Left kidney (tissue), 2 donors: ENCODE measurements around the gene TRPC6. TPM values are rescaled to one million over a fixed set of nuclear protein-coding genes. Genes with fewer than 3 reads are reported as not detected.
"Not testable (repeated sequence)": the region's sequence is repeated elsewhere in the genome, so short reads cannot be mapped to it uniquely, and the experiment has no call there.

Experiments used
- DNase-seq: peaks from one replicate; pipeline ENCODE4 v3.0.0-alpha.2; 2013
- polyA plus RNA-seq: library from polyadenylated mRNA; unstranded; fragments of 120-200 nt; gene quantifications from one replicate; pipeline ENCODE4 v1.2.1, GENCODE V29; 2013; ENCODE audit not compliant: insufficient read length

The TRPC6 gene
- polyA plus RNA-seq, 1 donor: 10.2 TPM

DNA sequence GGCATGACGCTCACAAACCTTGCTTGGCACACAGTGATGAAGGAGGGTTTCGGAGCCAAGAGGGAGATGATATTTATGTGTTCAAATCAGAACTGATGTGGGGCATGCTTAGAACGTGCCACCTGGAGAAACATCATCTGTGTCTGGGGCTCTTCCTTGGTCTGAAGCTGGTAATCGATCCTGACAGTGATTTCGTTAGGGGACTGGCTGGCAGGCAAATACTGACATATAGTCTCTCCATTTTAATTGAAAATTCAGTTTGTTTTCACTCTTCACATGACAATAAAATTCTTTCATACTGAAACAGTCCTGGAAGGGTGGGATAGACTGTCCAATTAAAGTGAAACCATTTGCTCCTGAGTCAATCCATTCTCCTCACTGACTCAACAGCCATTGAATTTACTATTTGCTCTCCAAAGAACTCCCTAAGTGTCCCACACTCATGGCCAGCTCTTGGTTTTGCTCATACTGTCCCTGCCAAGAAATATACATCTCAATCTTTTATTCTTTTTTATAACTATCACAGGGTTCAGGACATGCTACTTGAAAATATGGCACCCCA, 134.8 kb downstream of the TRPC6 start:
- no peak for DNase-seq

DNA sequence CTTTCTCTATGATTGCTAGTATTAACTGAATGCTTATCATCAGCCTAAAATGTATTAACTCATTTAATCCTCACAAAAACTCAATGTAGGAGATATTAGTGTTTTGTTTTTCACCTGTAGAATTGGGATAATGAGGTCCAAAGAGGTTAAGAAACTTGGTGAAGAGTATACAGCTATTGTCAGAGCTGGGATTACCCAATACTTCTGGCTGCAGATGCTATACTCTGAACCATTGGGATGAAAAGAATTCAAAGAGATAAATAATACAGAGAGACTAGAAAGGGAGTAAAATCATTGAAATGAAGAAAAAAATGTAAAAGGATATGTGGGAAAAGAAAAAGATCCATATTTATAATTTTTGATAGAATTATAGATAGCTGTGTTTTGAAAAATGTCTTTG, 137.1 kb downstream of the TRPC6 start:
- no peak for DNase-seq

DNA sequence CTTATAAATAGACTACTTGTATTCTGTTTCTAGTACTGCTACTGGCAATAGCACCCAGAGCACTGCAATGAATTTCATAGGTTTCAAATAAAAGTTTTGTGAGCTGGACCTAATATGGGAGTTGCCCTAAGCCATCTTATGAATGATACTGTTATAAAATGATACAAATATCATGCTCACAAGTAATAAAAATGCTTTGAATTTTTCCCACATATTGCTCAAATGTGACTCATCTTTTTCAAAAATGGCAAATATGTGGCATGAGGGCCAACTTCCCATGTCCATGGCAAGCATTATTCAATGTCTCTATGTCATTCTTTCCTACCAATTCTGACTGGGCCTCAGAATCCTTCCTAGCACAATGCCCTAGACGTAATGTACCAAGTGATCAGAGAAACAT, 137.6 kb downstream of the TRPC6 start:
- no peak for DNase-seq

DNA sequence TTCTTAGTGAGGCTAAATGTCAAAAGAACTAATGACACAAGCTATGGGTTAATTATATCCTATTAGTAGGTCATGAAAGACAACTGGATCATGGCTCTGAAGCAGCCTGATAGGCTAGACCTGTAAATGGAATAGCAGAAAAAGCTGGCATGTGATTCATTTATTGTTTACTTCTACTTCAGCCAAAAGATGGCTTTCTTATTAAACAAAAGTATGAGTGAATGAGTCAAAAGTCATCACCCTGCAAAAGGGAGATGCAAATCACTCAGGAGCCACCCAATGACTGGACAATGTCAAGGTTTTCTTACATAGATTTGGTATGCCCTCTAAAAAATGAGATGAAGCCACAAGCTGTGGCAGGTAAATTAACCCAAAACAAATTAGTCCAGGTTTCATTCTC, 138.0 kb downstream of the TRPC6 start:
- no peak for DNase-seq

DNA sequence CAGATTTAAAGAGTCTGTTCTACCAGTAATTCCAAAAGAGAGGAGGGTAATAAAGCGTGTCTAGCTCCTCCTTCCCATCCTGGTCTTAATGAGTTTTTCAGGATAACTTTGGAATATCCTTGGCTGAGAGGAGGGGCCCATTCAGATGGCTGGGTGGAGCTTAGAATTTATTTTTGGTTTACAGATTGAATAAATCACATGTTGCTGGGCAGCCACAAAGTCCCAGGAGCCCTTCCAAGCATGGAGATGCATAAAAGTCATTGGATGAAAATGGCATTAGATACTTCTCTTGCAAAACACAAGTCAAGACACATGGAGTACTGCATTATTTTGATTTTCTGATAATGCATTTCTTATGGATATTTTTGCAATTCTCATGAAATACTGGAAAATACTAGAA, 139.0 kb downstream of the TRPC6 start:
- no peak for DNase-seq

DNA sequence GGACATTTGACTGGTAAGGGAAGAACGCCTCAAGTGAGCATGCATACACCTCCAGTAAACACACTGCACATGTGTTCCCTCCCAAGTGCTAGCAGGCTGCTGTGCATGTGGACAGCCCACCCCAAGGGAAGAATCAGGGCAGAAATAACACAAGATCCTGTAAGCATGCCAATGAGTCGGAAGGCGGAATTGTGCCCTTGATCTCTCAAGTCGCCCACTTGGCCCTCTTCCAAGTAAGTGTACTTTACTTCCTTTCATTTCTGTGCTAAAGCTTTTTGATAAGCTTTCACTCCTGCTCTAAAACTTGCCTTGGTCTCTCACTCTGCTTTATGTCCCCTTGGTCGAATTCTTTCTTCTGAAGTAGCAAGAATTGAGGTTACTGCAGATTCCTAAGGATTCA, 139.6 kb downstream of the TRPC6 start:
- peak; percentile 28 for DNase-seq

DNA sequence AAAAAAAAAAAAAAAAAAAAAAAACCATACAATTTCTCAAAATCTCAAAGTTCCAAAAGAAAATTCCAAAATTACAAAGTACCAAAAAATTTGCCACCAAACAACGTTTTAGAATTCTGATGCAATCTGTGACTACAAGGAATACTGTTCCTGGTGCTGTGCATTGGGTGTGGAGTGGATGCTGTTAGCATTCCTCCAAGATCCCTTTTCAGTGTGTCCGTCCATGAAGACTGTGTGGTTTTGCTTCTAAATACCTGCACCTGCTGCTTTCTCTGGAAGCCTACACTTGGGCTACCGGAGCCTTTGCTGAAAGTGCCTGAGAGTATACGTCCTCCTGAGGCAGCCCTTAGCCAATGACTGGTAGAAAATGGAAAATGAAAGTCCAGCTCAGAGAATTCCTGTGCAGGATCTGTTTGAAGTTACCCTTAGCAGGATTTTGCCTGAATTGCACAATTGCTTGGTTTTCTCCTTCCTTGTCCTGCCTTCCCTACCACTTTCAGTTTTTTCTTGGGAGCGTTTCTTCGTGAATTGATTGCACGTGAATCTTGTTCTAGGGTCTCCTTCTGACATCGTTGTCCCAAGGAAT, 140.8 kb downstream of the TRPC6 start:
- DNase-seq: no peak

DNA sequence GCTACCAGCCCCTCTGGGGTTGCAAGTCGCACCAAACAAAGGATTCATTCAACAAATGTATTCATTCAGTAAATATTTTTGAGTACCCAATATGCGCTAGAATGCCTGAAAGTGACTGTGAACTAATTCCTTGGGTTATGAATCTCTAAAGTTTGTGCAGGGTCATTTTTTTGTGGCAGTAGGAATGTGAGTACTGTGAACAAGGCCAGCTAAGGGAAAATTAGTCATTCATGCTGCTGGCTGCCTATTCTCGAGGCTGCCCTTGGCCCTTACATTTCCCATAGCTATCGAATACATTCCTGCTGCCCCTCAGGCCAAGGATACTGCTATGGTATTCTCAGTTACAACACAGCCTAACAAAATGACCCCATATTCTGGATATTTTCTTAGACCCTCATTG, 141.6 kb downstream of the TRPC6 start:
- DNase-seq: no peak

DNA sequence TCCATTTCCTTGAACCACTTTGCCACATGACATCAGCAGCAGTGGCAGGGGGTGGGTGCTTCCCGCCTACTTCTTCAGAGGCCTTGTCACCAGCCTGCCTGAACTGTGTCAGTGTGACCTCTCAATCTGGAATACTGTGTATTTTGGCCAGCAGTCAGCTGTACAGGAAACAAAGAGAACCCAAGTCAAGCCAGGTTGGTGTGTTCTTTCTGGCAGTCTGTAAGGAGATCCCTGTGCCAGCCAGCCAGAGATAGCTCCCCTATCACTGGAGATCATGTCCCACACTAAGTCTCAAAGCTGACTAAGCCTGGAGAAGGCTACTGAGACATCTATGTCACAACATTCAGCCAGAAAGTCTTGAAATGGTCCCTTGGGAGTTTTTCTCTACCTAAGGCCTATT, 142.1 kb downstream of the TRPC6 start:
- DNase-seq: no peak

DNA sequence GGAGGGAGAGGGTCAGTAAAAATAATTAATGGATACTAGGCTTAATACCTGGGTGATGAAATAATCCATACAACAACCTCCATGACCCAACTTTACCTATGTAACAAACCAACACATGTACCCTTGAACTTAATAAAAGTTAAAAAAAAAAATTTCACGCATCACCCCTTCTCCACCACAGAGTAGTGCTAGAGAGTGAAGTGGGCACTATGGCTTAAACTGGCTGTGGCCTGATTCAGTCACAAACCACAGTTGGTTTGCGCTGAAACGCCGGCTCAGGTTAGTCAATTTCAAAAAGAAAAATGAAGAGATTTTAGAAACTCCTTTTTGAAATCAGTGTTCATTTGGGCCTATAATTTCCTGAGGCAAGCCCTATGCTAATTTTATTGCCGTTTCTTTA, 144.3 kb downstream of the TRPC6 start:
- no peak for DNase-seq

DNA sequence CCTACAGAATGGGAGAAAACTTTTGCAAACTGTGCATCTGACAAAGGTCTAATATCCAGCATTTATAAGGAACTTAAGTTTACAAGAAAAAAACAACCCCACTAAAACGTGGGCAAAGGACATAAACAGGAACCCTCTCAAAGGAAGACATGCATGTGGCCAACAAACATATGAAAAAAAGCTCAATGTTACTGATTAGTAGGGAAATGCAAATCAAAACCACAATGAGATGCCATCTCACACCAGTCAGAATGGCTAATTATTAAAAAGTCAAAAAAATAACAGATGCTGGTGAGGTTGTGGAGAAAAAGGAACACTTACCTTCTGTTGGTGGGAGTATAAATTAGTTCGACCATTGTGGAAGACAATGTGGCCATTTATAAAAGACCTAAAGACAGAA, 145.1 kb downstream of the TRPC6 start:
- DNase-seq: not testable (repeated sequence)

DNA sequence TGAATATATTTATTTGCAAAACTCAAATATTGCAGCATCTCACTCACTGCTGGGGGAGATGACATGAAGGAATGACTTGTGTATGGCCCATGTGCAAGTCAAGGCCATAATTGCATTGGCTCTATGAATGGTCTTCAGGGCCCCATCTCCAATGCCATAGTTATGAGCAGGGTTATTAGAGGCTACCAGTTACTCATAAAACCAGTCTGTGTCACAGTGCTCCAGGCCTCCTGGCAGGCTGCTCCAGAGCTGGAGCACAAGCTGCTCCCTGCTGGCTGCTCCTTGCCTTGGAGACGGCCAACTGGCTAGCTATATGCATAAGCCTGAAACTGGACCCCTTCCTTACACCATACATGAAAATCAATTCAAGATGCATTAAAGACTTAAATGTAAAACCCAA, 145.7 kb downstream of the TRPC6 start:
- no peak for DNase-seq

DNA sequence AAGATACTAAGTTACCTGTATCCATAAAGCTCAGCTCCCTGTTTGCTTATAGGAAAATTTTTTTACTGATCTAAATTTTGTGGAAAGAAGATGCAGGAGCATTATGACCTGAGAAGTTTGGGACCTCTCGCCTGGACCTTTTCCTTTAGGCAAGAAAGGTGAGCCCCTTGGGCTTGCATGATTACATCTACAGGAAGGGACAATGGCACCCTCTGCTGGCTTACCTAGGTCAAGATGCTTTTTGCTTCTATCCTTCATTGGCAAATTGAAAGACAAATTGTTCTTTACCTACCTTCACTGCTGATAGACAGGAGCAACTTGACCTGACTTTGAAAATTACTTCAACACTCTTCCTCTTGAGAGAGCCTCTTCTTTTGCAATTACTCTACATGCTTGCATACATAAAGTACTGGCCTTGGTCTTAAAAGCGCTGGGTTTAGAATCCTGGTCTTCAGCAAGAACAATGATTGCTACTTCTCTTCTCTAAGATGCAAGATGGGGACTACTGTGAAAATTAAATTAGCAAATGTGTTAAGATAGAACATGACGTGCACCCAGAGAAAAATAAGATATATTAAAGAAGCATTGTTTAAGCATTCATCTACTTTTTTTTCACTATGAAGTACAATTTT, 147.2 kb downstream of the TRPC6 start:
- DNase-seq: peak; percentile 31

DNA sequence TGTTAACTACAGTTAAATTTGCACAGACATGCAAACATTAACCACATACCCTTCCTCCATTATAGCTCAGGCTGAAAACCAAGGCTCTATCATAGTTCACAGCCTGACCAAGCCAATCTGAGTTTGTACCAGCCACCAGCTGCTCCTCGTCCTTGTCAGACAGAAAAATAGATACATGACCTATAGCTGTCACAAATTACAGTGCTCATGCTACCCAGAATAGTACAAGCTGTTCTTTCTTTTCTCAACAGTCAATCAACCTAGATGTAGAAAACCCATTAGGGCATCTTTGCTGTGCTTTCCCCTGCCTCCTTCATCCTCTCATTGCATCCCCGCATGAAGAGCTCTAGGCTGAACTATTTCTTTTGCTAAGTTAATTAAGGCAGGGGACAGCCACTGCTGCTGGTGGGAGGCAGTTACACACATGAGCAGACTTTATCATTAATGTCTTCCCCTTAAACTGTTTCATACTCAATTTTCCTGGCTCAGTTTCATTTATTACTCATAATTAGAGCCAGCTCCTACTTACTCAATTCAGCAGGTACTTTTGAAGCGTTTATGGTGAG, 148.3 kb downstream of the TRPC6 start:
- DNase-seq: no peak

DNA sequence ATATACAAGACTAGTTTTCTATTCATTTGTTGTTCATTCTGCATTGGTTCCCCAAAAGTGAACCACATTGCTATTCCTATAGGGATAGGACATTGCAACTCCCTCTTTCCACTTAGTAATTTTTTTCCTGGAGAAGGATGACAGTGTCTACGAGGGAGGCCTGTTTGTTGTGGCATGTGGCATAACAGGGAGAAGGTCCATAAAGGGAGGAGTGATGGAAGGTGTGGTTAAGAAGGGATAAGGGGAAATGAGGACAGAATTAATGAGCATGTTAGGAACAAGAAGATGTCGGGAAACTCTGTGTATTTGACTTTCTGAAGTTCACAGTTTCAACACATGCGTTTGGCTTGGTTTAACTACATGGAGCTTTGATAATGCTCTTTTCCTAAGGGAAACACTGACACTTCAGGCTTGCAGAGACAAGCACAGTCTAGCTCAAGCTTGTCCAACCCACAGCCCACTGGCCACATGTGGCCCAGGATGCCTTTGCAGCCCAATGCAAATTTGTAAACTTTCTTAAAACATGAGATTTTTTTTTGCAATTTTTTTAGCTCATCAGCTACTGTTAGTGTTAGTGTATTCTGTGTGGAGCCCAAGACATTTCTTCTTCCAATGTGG, 149.7 kb downstream of the TRPC6 start:
- DNase-seq: no peak

DNA sequence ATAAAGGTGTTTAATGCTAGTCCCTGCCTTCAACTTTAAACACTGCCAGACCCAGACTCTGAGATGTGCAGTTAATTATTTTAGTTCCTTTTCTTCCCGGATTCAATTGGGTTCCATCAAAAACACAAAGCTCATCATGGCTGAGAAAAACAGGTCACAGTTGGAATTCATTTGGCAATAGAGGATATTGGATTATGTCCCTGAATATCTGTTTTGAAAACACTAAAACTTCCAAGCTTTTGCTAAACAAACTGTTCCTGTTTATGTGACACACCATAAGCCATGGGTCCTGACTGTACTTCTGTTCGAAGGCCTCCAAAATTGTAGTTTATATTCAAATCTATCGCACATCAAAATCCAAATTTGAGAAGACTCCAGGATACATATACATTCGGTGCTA, 150.7 kb downstream of the TRPC6 start:
- no peak for DNase-seq

DNA sequence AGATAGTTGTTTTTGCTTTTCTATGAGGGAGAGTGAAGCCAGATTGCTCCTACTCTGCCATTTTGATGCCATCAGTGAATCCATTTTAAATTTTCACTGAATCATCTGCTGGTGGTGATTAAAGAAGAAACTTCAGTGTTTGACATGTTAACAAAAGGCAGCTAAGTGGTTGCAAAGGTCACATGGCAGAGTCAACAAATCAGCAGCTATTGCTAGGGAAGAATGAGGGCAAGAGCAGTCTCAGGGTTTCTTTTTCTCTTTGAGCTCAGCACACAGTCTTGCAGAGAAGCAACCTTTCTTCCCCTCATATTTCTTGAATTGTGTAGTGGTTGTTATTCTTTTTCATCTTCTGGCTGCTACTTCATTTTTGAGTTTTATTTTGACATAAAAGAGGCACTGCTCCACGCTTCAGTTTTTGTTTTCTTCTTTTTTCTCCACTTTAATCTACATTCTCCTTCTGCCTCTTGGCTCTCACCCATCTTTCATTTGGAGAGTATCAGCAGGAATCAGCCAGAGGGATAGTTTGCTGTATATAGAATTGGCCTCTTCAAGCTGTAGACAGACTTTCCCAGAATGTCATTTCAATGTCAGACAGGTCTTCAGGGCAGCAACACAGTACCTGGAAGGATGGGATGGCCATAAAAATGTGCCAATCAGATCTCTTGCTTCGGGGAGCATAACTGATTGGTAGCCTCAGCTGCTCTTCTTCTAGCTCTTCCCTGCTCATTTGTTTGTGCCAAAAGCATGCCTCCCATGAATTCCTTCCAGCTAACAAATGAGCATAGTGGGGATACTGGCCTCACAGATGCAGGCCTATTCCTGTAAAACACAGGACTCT, 153.9 kb downstream of the TRPC6 start:
- DNase-seq: no peak

DNA sequence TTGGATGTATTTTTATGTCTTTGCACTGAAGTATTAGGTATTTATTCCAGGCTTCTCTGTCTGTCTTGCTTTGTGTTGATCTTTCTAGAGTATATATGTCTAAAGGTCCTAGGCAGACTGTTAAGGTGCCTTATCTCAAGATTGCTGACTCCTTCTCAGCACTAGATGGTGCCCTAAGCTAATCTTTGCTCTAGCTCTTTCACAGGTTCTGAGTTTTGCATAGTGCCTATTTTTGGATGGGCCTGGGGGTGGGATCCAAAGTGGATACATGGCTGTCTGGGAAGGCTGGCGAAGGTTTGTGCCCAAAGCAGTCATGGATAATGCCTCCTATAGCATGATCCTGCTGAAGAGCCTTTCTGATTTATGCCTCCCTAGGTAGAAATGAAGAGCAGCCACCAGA, 154.9 kb downstream of the TRPC6 start:
- no peak for DNase-seq

DNA sequence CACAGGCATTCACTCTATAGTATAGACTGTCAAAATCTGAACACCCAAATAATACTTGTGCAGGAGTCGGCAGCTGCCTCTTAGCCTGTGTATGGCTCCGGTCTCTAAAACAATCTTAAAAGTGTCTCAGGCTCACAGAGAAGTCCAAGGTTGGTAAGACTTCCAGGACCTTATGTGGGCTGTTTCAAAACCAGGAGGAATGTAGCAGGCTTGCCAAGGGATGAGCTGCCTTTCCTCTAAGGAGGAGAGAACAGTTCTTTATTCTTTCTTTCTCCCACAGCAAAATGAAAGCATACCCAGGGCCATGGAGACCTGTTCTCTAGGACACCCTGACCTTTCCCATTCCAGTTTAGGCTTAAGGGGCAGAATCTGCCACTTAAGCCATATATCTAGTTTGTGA, 176.5 kb downstream of the TRPC6 start:
- DNase-seq: no peak
